ENCODE measurements around the gene TAMALIN. TPM values are rescaled to one million over a fixed set of nuclear protein-coding genes. Genes with fewer than 3 reads are reported as not detected.

TAMALIN gene
- total RNA-seq, 2 donors from 2014 or later, result 5.0 to 15.2 TPM

- Histone ChIP-seq H3K36me3 (no peaks in the 10 kb centered on the region), H3K4me3 (peak overlapping the region; percentile 21), H3K27ac (peak overlapping the region; percentile 80), H3K4me1 (peaks cover 7% of the 10 kb centered on the region), H3K9me3 (no peaks in the 10 kb centered on the region), H3K27me3 (no peaks in the 10 kb centered on the region), H3K9ac (ENCODE audit: low read depth in 2 of 2, low read length in 2 of 2) (peak overlapping the region; percentile 56 to 59)
- DNase-seq, result peak; percentile 32
- TF ChIP-seq CTCF (IDR thresholded peaks at IDR 0.05), result no peak
- intact Hi-C loops (cut with DNase I), result loop anchor here (2.0 kb wide), 1 partner anchor 17 kb away; the partner anchor contains the start of gene NR4A1
These were observed 26.8 kb downstream of the TAMALIN start for GRCh38 chr12:52033446-52034140.

GRCh38 chr12:52035190-52035589 is 28.4 kb downstream of the TAMALIN start:
- no peak for DNase-seq
- intact Hi-C loops (cut with DNase I), result no loop called here
- H3K4me1 ChIP-seq, result peaks cover 7% of the 10 kb centered on the region

GRCh38 chr12:52035926-52036325 is 29.2 kb downstream of the TAMALIN start:
- TF ChIP-seq CTCF (IDR thresholded peaks at IDR 0.05), result no peak
- Histone ChIP-seq H3K9me3 (no peaks in the 10 kb centered on the region), H3K27ac (peak overlapping the region; percentile 57), H3K36me3 (no peaks in the 10 kb centered on the region), H3K4me3 (no peak overlapping the region), H3K27me3 (no peaks in the 10 kb centered on the region), H3K4me1 (peaks cover 7% of the 10 kb centered on the region), H3K9ac (ENCODE audit: low read depth in 2 of 2, low read length in 2 of 2) (peak overlapping the region in 1 of 2 donors; percentile 90)
- DNase-seq, result peak; percentile 26
- intact Hi-C loops (cut with DNase I), result no loop called here

More at GRCh38 chr12:52035190-52035589, 28.4 kb downstream of the TAMALIN start:
- no peak overlapping the region for H3K9ac ChIP-seq (ENCODE audit: low read depth in 2 of 2, low read length in 2 of 2)
- H3K4me3 ChIP-seq, result no peak overlapping the region
- no peaks in the 10 kb centered on the region for H3K9me3 ChIP-seq
- no peaks in the 10 kb centered on the region for H3K36me3 ChIP-seq
- no peaks in the 10 kb centered on the region for H3K27me3 ChIP-seq
- H3K27ac ChIP-seq, result no peak overlapping the region
- TF ChIP-seq CTCF (IDR thresholded peaks at IDR 0.05), result no peak

GRCh38 chr12:52036587-52037171 is 29.9 kb downstream of the TAMALIN start:
- Histone ChIP-seq H3K9ac (ENCODE audit: low read depth in 2 of 2, low read length in 2 of 2) (peak overlapping the region; percentile 64 to 90), H3K27ac (peak overlapping the region; percentile 57), H3K27me3 (no peaks in the 10 kb centered on the region), H3K9me3 (no peaks in the 10 kb centered on the region), H3K4me3 (peak overlapping the region; percentile 25), H3K4me1 (peaks cover 7% of the 10 kb centered on the region), H3K36me3 (no peaks in the 10 kb centered on the region)
- TF ChIP-seq CTCF (IDR thresholded peaks at IDR 0.05), result no peak
- peak; percentile 90 for DNase-seq
- intact Hi-C loops (cut with DNase I), result no loop called here

DNA sequence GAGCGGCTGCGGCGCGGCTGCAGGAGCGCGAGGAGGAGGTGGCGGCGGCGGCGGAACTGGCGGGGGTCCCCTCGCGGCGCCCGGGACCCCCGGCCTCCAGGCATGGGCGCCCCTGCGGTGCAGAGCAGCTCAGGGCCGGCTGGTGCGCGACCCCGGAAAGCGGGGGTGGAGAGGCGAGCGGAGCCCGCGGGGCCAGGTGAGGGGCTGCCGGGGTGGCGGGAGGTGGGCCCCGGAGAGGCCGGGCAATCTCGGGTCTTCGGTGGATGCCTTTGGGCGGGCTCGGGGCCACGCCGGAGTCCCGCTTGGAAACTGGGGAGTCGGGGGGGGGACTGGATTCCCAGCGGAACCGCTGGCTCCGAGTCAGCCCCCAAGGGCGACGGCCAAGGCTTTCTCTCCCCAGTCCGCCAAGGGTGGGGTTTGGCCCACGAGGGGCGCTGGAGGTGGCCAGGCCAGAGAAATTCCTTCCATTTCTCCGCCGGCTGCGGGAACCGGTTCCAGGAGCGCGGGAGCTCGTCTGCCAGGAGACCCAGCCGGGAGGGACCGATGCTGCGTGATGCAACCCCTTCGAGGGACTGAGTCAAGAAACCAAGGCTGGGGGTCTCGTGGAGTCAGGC is 30.6 kb downstream of the TAMALIN start:
- Histone ChIP-seq H3K36me3 (no peaks in the 10 kb centered on the region), H3K27me3 (no peaks in the 10 kb centered on the region), H3K4me3 (peak overlapping the region; percentile 53), H3K9ac (ENCODE audit: low read depth in 2 of 2, low read length in 2 of 2) (peak overlapping the region; percentile 76 to 81), H3K4me1 (peaks cover 3% of the 10 kb centered on the region), H3K9me3 (no peaks in the 10 kb centered on the region), H3K27ac (peak overlapping the region; percentile 24)
- intact Hi-C loops (cut with DNase I), result no loop called here
- TF ChIP-seq CTCF (IDR thresholded peaks at IDR 0.05), result no peak
- no peak for DNase-seq
